Esophagus muscularis mucosa (tissue), 3 donors: ENCODE results near the gene CNOT1.

Experiments
- CTCF ChIP-seq, 3 experiments: fragments of 200-600 bp in 2 of 3; fragments of 450-650 bp in 1 of 3; sonication (generic) in 2 of 3; IDR thresholded peaks; one replicate each; pipeline ENCODE4 v1.5.1; 2017 to 2019; ENCODE audit warnings: antibody characterized with exemption in 3 of 3, mild to moderate bottlenecking in 2 of 3, moderate library complexity in 1 of 3
- POLR2A ChIP-seq: fragments of 450-650 bp; IDR thresholded peaks from one replicate; pipeline ENCODE4 v1.6.1; 2017; ENCODE audit warnings: antibody characterized with exemption, moderate library complexity, mild to moderate bottlenecking, low read depth
- POLR2AphosphoS5 ChIP-seq, 2 donors: sonication (generic); formaldehyde crosslinking; IDR thresholded peaks; one replicate each; pipeline ENCODE4 v1.6.1; 2017; ENCODE audit warnings: antibody characterized with exemption in 2 of 2

DNA sequence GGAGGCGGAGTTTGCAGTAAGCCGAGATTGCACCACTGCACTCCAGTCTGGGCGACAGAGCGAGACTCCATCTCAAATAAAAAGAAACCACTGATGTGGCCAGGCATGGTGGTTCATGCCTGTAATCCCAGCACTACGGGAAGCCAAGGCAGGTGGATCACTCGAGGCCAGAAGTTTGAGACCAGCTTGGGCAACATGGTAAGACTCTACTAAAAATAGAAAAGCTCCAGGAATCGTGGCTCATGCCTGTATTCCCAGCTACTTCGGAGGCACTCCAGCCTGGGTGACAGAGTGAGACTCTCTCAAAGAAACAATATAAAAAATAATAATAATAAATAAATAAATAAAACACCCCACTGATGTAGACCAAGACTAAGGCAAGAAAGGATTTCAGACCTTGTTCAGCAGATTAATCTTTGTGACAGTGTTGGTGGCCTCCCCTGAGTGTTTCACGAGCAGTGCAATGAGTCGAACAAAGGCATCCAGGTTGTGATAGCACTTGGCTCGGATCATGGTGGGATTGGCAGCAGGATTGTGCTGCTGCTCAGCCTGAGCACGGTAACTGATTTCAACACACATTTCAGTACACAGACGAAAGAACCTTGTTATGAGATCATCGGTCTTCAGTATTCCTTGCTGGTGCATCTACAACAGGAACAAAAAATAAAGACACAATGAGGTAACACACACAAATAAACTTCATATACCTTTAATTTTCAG, 95.7 kb downstream of the CNOT1 start:
- TF ChIP-seq CTCF (IDR thresholded peaks at IDR 0.05) (no peak), POLR2AphosphoS5 (IDR thresholded peaks at IDR 0.05) (no peak), POLR2A (no peak)
